ENCODE data around the gene KRT7. TPM values are rescaled to one million over a fixed set of nuclear protein-coding genes. Genes with fewer than 3 reads are reported as not detected.
A peak's percentile ranks its signal among the peaks of the same experiment; 100 is the strongest.

KRT7 gene
- total RNA-seq, 2 donors from 2014 or later: 0.78 to 0.89 TPM

- no peak for DNase-seq
- no peak for ATAC-seq
- intact Hi-C loops (cut with DNase I, micrococcal nuclease): no loop called here
Measured at GRCh38 chr12:52263761-52264434, 30.9 kb downstream of the KRT7 start.

GRCh38 chr12:52264435-52264825 lies 31.4 kb downstream of the KRT7 start:
- no peak for DNase-seq
- ATAC-seq: no peak
- intact Hi-C loops (cut with DNase I, micrococcal nuclease): no loop called here

DNA sequence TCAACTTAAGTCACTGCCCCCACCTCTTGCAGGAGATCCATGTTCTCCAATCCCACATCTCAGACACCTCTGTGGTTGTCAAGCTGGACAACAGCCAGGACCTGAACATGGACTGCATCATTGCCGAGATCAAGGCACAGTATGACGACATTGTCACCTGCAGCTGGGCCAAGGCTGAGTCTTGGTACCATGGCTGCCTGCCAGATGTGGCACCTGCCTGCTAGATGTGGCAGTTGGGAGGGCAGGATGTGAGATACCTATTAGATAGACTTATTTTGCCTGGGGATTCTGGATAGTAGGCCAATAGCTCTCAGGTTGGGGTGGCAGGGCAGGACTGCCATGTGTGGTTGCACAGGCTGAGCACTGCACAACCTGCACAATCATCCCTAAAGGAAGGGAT lies 33.5 kb downstream of the KRT7 start:
- intact Hi-C loops (cut with DNase I, micrococcal nuclease): no loop called here
- DNase-seq (no peak), ATAC-seq (no peak)

DNA sequence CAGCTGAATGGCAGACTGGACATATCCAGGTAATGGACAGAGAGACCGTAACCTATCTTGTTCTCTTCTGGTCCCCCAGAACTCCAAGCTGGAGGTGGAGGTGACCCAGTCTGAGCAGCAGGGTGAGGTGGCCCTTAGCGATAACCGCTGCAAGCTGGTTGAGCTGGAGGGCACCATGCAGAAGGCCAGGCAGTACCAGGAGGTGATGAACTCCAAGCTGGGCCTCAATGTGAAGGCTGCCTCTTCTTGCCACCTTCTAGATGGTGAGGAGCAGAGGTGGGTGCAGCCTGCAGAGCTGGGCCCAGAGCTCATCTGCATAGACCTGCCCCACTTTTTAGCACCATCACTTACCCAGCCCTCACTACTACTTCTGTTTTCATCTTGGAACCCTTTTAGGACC lies 34.2 kb downstream of the KRT7 start:
- DNase-seq (no peak), ATAC-seq (no peak)
- intact Hi-C loops (cut with DNase I, micrococcal nuclease): no loop called here

DNA sequence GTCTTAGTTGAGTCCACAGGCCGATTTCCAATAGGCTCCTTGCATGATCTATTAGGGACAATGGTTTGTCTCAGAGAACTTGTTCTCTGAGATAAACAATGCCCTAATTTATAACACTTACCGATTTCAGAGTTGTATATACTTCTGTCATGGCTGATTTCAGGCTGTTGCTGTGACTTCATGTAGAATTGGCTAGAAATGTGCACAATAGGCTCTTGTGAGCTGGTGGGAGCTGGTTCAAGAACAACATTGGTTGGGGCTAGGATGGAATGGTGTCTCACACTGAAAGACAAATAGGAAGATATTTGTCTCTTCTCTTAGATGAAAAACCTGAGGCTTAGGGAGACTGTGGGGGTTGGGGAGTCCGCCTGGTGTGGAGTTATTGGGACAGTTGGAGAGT lies 34.7 kb downstream of the KRT7 start:
- no peak for ATAC-seq
- intact Hi-C loops (cut with DNase I, micrococcal nuclease): no loop called here
- no peak for DNase-seq

DNA sequence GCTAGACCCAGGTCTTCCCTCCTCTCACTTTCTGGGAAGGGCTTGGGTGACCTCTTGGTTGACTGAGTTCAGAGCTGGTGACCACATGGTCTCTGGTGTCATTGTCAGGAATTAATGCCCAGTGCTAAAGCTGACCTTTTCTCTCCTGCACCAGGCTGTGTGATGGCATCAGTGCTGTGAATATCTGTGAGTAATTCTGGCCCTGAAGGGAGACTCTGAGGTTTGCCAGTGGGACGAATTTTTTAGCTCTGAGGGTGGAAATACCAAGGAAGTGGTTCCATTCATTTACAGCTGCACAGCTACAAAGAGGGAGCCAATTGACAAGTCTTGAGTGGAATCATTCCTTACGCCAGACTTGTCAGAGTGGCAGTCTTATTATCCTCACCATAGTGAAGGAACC lies 35.2 kb downstream of the KRT7 start:
- no peak for DNase-seq
- intact Hi-C loops (cut with DNase I, micrococcal nuclease): no loop called here
- ATAC-seq: no peak

- intact Hi-C loops (cut with DNase I, micrococcal nuclease): no loop called here
- ATAC-seq: no peak
- DNase-seq: no peak
Measured at GRCh38 chr12:52270541-52271070, 37.6 kb downstream of the KRT7 start.

DNA sequence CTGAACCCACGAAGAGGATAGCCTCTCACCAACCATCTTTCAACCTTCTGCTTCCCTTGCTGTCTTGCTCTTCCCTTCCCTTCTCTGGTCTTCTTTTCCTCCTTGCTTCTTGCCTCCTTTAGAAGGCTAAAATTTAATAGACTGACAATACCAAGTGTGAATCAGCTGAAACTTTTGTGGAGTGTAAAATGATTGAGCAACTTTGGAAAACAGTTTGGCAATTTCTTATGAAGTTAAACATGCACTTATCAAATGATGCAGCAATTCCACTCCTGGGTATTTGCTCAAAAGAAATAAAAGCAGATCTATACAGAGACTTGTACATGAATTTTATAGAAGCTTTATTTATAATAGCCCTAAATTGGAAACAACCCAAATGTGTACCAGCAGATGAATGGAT lies 38.1 kb downstream of the KRT7 start:
- ATAC-seq (no peak), DNase-seq (no peak)
- intact Hi-C loops (cut with DNase I, micrococcal nuclease): no loop called here

GRCh38 chr12:52274521-52275120 lies 41.6 kb downstream of the KRT7 start, which contains the start of gene KRT86:
KRT86 (plus strand) TSS chr12:52274645; CDS start chr12:52301917, 27,272 bp downstream.
- intact Hi-C loops (cut with DNase I, micrococcal nuclease): no loop called here
- no peak for ATAC-seq
- no peak for DNase-seq

- no peak for DNase-seq
- ATAC-seq: no peak
- intact Hi-C loops (cut with DNase I, micrococcal nuclease): no loop called here
Measured at GRCh38 chr12:52275686-52276085, 42.6 kb downstream of the KRT7 start.

- ATAC-seq (no peak), DNase-seq (no peak)
Measured at GRCh38 chr12:52277486-52278245, 44.6 kb downstream of the KRT7 start.

DNA sequence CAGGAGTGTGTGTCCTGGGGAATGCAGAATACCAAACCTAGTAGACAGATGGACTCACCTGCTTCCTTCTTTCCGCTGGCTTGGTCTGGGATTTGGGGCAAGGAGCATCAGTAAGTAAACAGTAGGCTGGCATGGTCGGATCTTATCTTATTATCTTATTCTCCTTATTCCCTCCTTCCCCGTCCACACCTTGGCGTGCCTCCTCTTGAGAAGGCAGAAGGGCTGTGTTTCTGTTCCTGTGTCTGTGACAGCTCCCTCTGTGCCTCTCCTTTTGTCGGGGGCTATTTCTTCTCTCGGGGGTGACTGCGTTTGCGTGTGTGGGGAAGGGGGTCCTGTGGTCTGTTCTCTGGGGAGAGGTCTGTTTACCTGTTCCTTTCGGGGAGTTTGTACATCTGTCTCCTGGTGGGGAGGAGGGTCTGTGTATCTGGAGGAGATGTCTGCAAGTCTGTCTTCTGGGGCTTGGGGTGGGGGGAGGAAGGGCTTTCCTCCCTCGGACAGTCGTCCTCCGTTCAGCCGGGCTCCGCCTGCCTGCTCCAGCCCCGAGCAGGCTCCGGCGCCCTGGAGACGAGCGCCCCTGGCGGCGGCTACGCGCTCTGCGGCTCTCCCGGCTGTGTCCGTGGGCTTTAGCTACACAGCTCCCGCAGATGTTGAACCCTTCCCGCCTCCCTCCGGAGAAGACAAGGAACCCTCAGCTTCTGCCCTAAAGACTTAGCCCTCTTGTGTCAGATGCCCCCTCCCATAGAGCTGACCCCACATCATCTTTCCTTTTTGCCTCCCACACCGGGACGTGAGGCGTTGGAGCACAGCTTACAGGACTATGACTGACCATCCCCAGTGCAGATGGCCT lies 45.8 kb downstream of the KRT7 start:
- ATAC-seq (peak; percentile 99), DNase-seq (peak; percentile 48 to 79)
- intact Hi-C loops (cut with DNase I, micrococcal nuclease): no loop called here

More at GRCh38 chr12:52277486-52278245, 44.6 kb downstream of the KRT7 start:
- intact Hi-C loops (cut with DNase I, micrococcal nuclease): no loop called here

DNA sequence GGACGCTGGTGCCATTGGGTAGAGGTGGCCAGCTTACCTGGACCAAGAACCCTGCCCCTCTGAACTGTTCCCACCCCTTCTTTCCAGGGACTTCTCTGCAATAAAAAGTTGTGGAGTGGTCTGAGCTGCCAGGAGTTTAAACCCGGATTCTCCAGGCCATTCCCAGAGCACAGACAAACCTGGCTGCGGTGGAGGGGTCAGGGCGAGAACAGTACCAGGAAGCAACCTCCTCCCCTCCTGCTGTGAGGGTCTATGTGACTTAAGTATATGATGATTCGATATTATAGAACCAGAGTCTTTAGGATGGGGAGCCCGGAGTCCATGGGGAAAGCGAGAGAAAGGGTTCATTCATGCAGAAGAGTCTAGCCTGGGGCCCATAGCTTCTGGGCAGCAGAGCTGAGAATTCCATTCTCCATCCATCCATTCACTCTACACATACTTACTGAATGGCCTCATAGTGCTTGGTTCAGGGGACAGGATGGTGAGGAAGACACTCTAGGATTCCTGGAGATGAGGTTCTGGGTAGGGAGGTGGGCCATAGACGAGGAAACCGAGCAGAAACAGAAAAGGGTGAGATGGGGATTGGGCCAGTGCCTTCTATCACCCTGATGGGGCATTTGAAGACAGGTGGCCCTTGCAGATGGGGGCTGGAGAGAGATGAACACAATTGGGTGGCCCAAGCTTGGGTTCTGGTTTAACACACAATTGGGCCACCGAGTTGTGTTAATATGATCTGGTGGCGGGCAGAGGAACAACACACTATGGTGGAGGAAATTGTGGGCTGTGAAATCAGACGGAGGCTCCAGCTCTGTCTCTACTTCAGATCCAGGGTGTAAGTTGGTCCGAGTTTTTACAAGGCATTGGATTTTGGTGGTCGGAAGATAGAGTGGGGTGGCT lies 46.6 kb downstream of the KRT7 start:
- intact Hi-C loops (cut with DNase I, micrococcal nuclease): no loop called here
- ATAC-seq: no peak
- DNase-seq: no peak

DNA sequence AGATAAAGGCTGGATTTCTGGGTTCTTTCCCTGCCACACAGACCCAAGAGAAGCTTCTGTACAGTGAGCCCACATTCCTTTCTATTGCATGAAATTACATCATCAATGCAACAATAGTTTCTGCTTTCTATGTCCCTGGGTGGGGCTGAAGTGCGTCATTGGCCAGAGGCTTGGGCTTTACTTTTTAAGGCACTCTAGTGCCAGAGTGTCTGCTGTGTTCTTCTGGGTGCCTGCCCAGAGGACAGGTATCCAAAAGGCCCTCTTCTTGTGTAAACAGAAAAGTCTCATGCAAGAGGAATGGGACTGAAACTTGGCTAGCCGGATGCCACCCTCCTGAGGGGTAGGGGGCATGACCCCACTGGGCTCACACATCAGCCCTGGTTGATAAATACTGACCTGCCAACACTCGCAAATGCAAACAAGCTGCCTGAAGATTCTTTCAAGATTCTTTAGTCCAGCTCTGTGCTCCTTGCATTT lies 47.3 kb downstream of the KRT7 start:
- no peak for ATAC-seq
- intact Hi-C loops (cut with DNase I, micrococcal nuclease): no loop called here

GRCh38 chr12:52280796-52281560 lies 47.9 kb downstream of the KRT7 start:
- ATAC-seq (no peak), DNase-seq (no peak)
- intact Hi-C loops (cut with DNase I, micrococcal nuclease): no loop called here

More for the DNA sequence above, 47.3 kb downstream of the KRT7 start:
- peak in 1 of 2 donors; percentile 73 for DNase-seq

DNA sequence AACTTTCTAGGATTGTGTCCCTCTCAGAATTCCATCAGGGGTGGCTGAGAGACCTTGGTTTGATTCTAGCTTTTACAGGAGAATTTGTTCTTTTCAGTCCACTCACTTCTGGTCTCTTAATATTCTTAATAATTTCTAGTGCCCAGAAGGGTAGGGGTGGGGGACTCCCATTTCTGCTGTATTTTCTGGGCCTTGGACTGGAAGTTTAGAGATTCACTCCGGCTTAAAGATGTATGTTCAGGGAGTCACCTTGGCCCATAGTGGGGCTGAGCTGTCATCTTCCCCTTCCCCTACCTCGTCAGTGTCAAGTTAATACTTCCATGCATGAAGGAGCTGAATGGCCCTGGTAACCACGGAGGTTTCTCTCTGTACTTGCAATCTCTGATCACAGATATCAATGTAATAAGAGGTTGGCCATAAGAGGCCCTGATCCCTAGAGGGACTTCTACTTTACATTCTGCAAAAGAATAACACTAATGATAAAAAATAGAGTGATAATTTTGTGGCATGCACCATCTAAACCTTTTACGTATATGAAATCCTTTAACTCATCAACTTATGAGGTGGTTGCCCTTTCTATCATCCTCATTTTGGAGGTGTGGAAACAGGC lies 51.6 kb downstream of the KRT7 start:
- ATAC-seq: no peak
- intact Hi-C loops (cut with DNase I, micrococcal nuclease): no loop called here
- no peak for DNase-seq

Data from left colon (tissue), 2 donors.